GM23338 (cell line): ENCODE results near the gene DOP1B. TPM values are rescaled to one million over a fixed set of nuclear protein-coding genes. Genes with fewer than 3 reads are reported as not detected.

Experiments
- ATAC-seq: fragments of 200-7000 bp; cut with Tn5 transposase; 3 replicates; pipeline ENCODE4 v1.9.1; 2020
- DNase-seq: peaks from one replicate; pipeline ENCODE4 v3.0.0-alpha.2; 2015; ENCODE audit warnings: low spot score
- H2AFZ ChIP-seq: fragments of 200-600 bp; sonication (generic); 2 replicates; pipeline ENCODE4 v1.8.0; 2016; ENCODE audit warnings: antibody characterized with exemption, mild to moderate bottlenecking, moderate library complexity
- H3F3A ChIP-seq: fragments of 200-600 bp; sonication (generic); replicated peaks from 2 replicates; pipeline ENCODE4 v1.8.0; 2017; ENCODE audit warnings: antibody characterized with exemption, mixed run types, low read depth
- H3K27ac ChIP-seq: fragments of 200-600 bp; sonication (generic); 2 replicates; pipeline ENCODE4 v1.6.1; 2016; ENCODE audit warnings: low read depth
- H3K27me3 ChIP-seq: fragments of 200-600 bp; sonication (generic); 2 replicates; pipeline ENCODE4 v1.8.0; 2016; ENCODE audit warnings: mild to moderate bottlenecking, mixed run types, moderate library complexity; ENCODE audit not compliant: insufficient read depth
- H3K36me3 ChIP-seq: fragments of 200-600 bp; sonication (generic); 2 replicates; pipeline ENCODE4 v1.8.0; 2016; ENCODE audit warnings: mild to moderate bottlenecking; ENCODE audit not compliant: insufficient read depth
- H3K4me1 ChIP-seq: fragments of 200-600 bp; sonication (generic); 2 replicates; pipeline ENCODE4 v1.8.0; 2016; ENCODE audit warnings: mild to moderate bottlenecking, moderate library complexity; ENCODE audit not compliant: insufficient read depth
- H3K4me2 ChIP-seq: fragments of 200-600 bp; sonication (generic); 2 replicates; pipeline ENCODE4 v1.7.1; 2017; ENCODE audit warnings: mixed run types
- H3K4me3 ChIP-seq: fragments of 200-600 bp; sonication (generic); 2 replicates; pipeline ENCODE4 v1.6.1; 2016; ENCODE audit warnings: mixed run types
- H3K79me2 ChIP-seq: fragments of 200-600 bp; sonication (generic); replicated peaks from 2 replicates; pipeline ENCODE4 v1.8.0; 2017; ENCODE audit warnings: mild to moderate bottlenecking; ENCODE audit not compliant: insufficient read depth
- H3K9me2 ChIP-seq: fragments of 200-600 bp; sonication (generic); 2 replicates; pipeline ENCODE4 v1.8.0; 2017; ENCODE audit not compliant: insufficient read depth
- H4K20me1 ChIP-seq: fragments of 200-600 bp; sonication (generic); replicated peaks from 2 replicates; pipeline ENCODE4 v1.8.0; 2017; ENCODE audit warnings: mild to moderate bottlenecking; ENCODE audit not compliant: insufficient read depth
- H3K27ac Mint-ChIP-seq: 2 replicates; pipeline ENCODE4 v1.8.0; 2020; ENCODE audit warnings: inconsistent platforms, mild to moderate bottlenecking, moderate library complexity, mixed read lengths
- H3K27me3 Mint-ChIP-seq: 3 replicates; pipeline ENCODE4 v1.8.0; 2022; ENCODE audit warnings: low read depth, mild to moderate bottlenecking, moderate library complexity, mixed read lengths, inconsistent platforms; ENCODE audit not compliant: insufficient read depth, poor library complexity
- H3K36me3 Mint-ChIP-seq: 3 replicates; pipeline ENCODE4 v1.8.0; 2021; ENCODE audit warnings: low read depth, mild to moderate bottlenecking, inconsistent platforms, moderate library complexity, mixed read lengths
- H3K4me1 Mint-ChIP-seq: 3 replicates; pipeline ENCODE4 v1.8.0; 2020; ENCODE audit warnings: mild to moderate bottlenecking, inconsistent platforms, mixed read lengths
- H3K4me3 Mint-ChIP-seq: 3 replicates; pipeline ENCODE4 v1.8.0; 2021; ENCODE audit warnings: moderate library complexity, mild to moderate bottlenecking, inconsistent platforms, mixed read lengths
- H3K9me3 Mint-ChIP-seq: 3 replicates; pipeline ENCODE4 v1.8.0; 2020; ENCODE audit warnings: moderate library complexity, mild to moderate bottlenecking, inconsistent platforms, mixed read lengths
- EZH2 ChIP-seq: fragments of 200-600 bp; sonication (generic); IDR thresholded peaks from one replicate; pipeline ENCODE4 v1.8.0; 2017; ENCODE audit warnings: antibody characterized with exemption, mild to moderate bottlenecking, low read depth; ENCODE audit not compliant: unreplicated experiment
- EZH2phosphoT487 ChIP-seq: fragments of 200-600 bp; sonication (generic); IDR thresholded peaks from one replicate; pipeline ENCODE4 v1.8.1; 2018; ENCODE audit warnings: antibody characterized with exemption; ENCODE audit not compliant: unreplicated experiment
- JUNB ChIP-seq: IDR thresholded peaks from one replicate; pipeline ENCODE4 v1.6.1; 2016; ENCODE audit warnings: antibody characterized with exemption; ENCODE audit not compliant: unreplicated experiment
- NANOG ChIP-seq: IDR thresholded peaks from 2 replicates; pipeline ENCODE4 v1.6.1; 2016; ENCODE audit warnings: antibody characterized with exemption, borderline replicate concordance
- STAT1 ChIP-seq: IDR thresholded peaks from one replicate; pipeline ENCODE4 v1.6.1; 2016; ENCODE audit warnings: antibody characterized with exemption; ENCODE audit not compliant: unreplicated experiment
- ZNF114 ChIP-seq: fragments of 250-450 bp; sonication (Bioruptor Pico); IDR thresholded peaks from 2 replicates; pipeline ENCODE4 v1.5.0; 2020; ENCODE audit warnings: mild to moderate bottlenecking, moderate library complexity
- ZNF331 ChIP-seq: fragments of 250-450 bp; sonication (Bioruptor Pico); IDR thresholded peaks from 2 replicates; pipeline ENCODE4 v1.5.0; 2020; ENCODE audit warnings: low read depth, mild to moderate bottlenecking, moderate library complexity
- polyA plus RNA-seq: library from polyadenylated mRNA; unstranded; fragments of >200 nt; fragmentation: Nextera tagmentation; extraction: Ambion mirVana; gene quantifications from 2 replicates; pipeline ENCODE4 v1.2.1, GENCODE V29; 2016
- total RNA-seq: library from RNA; depleted of rRNA; stranded (reverse); fragments of >200 nt; shearing (Covaris generic); gene quantifications from 2 replicates; pipeline ENCODE4 v1.2.3, GENCODE V29; 2014
- TF ChIP-seq, protein P1 (sequence below): IDR thresholded peaks from 2 replicates; pipeline ENCODE4 v1.6.1; 2016; ENCODE audit warnings: antibody characterized with exemption
- TF ChIP-seq, protein P2 (sequence below): IDR thresholded peaks from one replicate; pipeline ENCODE4 v1.6.1; 2018; ENCODE audit warnings: antibody characterized with exemption; ENCODE audit not compliant: unreplicated experiment
- TF ChIP-seq, protein P3 (sequence below), 2 experiments: fragments of 200-600 bp in 1 of 2; sonication (generic) in 1 of 2; conservative IDR thresholded peaks; 2 replicates each; pipeline versions ENCODE4 v1.5.1 to v1.6.1; 2016 to 2017; ENCODE audit warnings: antibody characterized with exemption in 2 of 2, low read depth in 2 of 2, mild to moderate bottlenecking in 2 of 2, moderate library complexity in 1 of 2

DOP1B gene
- total and polyA plus RNA-seq, 2 experiments from 2014 or later = 4.9 to 18.0 TPM

DNA sequence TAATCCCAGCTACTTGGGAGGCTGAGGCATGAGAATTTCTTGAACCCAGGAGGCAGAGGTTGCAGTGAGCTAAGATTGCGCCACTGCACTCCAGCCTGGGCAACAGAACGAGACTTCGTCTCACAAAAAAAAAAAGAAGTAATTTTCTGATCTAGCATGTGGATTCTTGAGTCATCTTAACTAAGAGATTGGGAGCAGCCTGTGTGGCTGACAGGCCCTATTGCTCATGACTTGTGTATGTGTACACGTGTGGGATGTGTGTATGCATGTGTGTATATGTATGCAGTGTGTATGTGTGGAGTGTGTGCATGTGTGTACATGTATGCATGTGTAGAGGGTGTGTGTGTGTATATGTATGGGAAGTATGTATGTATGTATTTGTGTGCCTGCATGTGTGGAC is 29.5 kb downstream of the DOP1B start:
- Mint-ChIP-seq H3K4me3 (no peak overlapping the region), H3K4me1 (peaks cover 13% of the 10 kb centered on the region), H3K27ac (no peak overlapping the region), H3K27me3 (peaks cover 3% of the 10 kb centered on the region), H3K9me3 (no peaks in the 10 kb centered on the region), H3K36me3 (no peaks in the 10 kb centered on the region)
- TF ChIP-seq NANOG (no peak), EZH2 (no peak), JUNB (no peak), EZH2phosphoT487 (no peak)
- TF ChIP-seq, protein P1, sequence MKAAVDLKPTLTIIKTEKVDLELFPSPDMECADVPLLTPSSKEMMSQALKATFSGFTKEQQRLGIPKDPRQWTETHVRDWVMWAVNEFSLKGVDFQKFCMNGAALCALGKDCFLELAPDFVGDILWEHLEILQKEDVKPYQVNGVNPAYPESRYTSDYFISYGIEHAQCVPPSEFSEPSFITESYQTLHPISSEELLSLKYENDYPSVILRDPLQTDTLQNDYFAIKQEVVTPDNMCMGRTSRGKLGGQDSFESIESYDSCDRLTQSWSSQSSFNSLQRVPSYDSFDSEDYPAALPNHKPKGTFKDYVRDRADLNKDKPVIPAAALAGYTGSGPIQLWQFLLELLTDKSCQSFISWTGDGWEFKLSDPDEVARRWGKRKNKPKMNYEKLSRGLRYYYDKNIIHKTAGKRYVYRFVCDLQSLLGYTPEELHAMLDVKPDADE = no peak
- TF ChIP-seq, protein P2, sequence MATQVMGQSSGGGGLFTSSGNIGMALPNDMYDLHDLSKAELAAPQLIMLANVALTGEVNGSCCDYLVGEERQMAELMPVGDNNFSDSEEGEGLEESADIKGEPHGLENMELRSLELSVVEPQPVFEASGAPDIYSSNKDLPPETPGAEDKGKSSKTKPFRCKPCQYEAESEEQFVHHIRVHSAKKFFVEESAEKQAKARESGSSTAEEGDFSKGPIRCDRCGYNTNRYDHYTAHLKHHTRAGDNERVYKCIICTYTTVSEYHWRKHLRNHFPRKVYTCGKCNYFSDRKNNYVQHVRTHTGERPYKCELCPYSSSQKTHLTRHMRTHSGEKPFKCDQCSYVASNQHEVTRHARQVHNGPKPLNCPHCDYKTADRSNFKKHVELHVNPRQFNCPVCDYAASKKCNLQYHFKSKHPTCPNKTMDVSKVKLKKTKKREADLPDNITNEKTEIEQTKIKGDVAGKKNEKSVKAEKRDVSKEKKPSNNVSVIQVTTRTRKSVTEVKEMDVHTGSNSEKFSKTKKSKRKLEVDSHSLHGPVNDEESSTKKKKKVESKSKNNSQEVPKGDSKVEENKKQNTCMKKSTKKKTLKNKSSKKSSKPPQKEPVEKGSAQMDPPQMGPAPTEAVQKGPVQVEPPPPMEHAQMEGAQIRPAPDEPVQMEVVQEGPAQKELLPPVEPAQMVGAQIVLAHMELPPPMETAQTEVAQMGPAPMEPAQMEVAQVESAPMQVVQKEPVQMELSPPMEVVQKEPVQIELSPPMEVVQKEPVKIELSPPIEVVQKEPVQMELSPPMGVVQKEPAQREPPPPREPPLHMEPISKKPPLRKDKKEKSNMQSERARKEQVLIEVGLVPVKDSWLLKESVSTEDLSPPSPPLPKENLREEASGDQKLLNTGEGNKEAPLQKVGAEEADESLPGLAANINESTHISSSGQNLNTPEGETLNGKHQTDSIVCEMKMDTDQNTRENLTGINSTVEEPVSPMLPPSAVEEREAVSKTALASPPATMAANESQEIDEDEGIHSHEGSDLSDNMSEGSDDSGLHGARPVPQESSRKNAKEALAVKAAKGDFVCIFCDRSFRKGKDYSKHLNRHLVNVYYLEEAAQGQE = no peak
- ATAC-seq (no peak), DNase-seq (no peak)
- Histone ChIP-seq H3K79me2 (no peaks in the 10 kb centered on the region), H2AFZ (no peak overlapping the region), H3K4me1 (no peaks in the 10 kb centered on the region), H3K9me2 (no peaks in the 10 kb centered on the region), H3K27ac (no peak overlapping the region), H3K36me3 (no peaks in the 10 kb centered on the region), H3K27me3 (no peaks in the 10 kb centered on the region), H3K4me2 (no peak overlapping the region), H3F3A (no peaks in the 10 kb centered on the region; the same call in 1 of the 2 replicates), H3K4me3 (no peak overlapping the region), H4K20me1 (no peaks in the 10 kb centered on the region)

DNA sequence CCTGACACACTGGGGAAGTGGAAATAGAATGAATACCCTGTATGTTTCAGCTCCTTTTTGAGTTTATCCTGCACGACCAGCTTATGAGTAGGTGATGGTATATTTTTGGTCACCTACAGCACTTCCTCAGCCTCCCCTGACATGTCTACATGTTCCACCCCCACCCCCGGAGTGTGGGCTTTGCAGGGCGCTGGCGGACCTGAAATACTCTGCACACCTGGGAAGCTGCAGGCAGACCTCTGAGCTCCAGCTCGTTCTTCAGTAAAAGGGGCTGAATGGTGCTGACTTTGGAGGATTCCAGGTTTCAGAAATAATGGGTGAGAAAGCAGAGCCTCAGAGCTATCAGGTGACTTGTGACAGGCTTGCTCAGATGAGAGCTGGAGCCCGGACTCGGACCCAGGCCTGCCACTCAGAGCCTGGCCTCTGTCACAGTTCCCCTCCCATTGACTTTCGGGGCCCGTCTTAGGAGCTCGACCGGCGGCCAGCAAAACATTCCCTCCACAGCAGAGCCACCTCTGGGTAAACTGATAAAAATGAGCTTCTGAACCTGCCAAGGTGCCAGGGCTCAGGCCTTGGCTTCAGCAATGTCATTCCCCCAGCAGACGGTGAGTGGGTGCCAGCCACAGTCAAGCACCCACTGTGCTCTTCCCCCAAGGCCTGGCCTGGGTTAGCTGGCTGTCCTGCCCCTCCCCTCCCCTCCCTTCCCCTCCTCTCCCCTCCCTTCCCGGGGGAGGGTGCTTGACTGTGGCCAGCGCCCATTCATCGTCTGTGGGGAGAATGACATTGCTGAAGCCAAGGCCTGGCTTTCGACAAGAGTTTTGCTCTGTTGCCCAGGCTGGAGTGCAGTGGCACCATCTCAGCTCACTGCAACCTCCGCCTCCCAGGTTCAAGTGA is 30.1 kb downstream of the DOP1B start:
- Histone ChIP-seq H3K9me2 (no peaks in the 10 kb centered on the region), H3K36me3 (no peaks in the 10 kb centered on the region), H3K27me3 (no peaks in the 10 kb centered on the region), H3K4me3 (no peak overlapping the region), H3F3A (no peaks in the 10 kb centered on the region; the same call in 1 of the 2 replicates), H3K4me2 (no peak overlapping the region), H3K79me2 (no peaks in the 10 kb centered on the region), H3K4me1 (no peaks in the 10 kb centered on the region), H4K20me1 (no peaks in the 10 kb centered on the region), H3K27ac (no peak overlapping the region), H2AFZ (no peak overlapping the region)
- Mint-ChIP-seq H3K9me3 (no peaks in the 10 kb centered on the region), H3K4me1 (peaks cover 13% of the 10 kb centered on the region), H3K36me3 (no peaks in the 10 kb centered on the region), H3K27me3 (no peaks in the 10 kb centered on the region), H3K4me3 (no peak overlapping the region), H3K27ac (no peak overlapping the region)
- ATAC-seq (peak; percentile 77), DNase-seq (no peak)
- TF ChIP-seq STAT1 (no peak), NANOG (no peak), ZNF331 (no peak), ZNF114 (CRISPR knock-in tag) (no peak)
- TF ChIP-seq, protein P3, sequence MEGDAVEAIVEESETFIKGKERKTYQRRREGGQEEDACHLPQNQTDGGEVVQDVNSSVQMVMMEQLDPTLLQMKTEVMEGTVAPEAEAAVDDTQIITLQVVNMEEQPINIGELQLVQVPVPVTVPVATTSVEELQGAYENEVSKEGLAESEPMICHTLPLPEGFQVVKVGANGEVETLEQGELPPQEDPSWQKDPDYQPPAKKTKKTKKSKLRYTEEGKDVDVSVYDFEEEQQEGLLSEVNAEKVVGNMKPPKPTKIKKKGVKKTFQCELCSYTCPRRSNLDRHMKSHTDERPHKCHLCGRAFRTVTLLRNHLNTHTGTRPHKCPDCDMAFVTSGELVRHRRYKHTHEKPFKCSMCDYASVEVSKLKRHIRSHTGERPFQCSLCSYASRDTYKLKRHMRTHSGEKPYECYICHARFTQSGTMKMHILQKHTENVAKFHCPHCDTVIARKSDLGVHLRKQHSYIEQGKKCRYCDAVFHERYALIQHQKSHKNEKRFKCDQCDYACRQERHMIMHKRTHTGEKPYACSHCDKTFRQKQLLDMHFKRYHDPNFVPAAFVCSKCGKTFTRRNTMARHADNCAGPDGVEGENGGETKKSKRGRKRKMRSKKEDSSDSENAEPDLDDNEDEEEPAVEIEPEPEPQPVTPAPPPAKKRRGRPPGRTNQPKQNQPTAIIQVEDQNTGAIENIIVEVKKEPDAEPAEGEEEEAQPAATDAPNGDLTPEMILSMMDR (conservative IDR thresholded peaks at IDR 0.05; ENCODE audit: low read depth in 2 of 2) = no peak
